SJCRH30 (cell line): Measurements from ENCODE around the gene VGLL4. TPM values are rescaled to one million over a fixed set of nuclear protein-coding genes. Genes with fewer than 3 reads are reported as not detected.
"Not testable (repeated sequence)": the region's sequence is repeated elsewhere in the genome, so short reads cannot be mapped to it uniquely, and the experiment has no call there.

ENCODE experiments used
- DNase-seq, 2 experiments: peaks; one replicate each; pipeline ENCODE4 v3.0.0-alpha.2; 2015 to 2020
- H3K27ac ChIP-seq: fragments of 250-450 bp; sonication (Bioruptor Pico); 2 replicates; pipeline ENCODE4 v1.5.1; 2020; ENCODE audit warnings: mild to moderate bottlenecking, moderate library complexity
- H3K27me3 ChIP-seq: fragments of 250-450 bp; sonication (Bioruptor Pico); 2 replicates; pipeline ENCODE4 v1.5.1; 2020; ENCODE audit warnings: mild to moderate bottlenecking, moderate library complexity
- H3K36me3 ChIP-seq: fragments of 250-450 bp; sonication (Bioruptor Pico); 2 replicates; pipeline ENCODE4 v1.5.1; 2020; ENCODE audit warnings: mild to moderate bottlenecking, moderate library complexity
- H3K4me1 ChIP-seq: fragments of 250-450 bp; sonication (Bioruptor Pico); 2 replicates; pipeline ENCODE4 v1.5.1; 2020; ENCODE audit warnings: mild to moderate bottlenecking, moderate library complexity
- H3K4me3 ChIP-seq: fragments of 250-450 bp; sonication (Bioruptor Pico); 2 replicates; pipeline ENCODE4 v1.5.1; 2020; ENCODE audit warnings: mild to moderate bottlenecking, moderate library complexity
- H3K9me3 ChIP-seq: fragments of 250-450 bp; sonication (Bioruptor Pico); replicated peaks from 2 replicates; pipeline ENCODE4 v1.5.1; 2020; ENCODE audit warnings: mild to moderate bottlenecking, moderate library complexity
- total RNA-seq: library from RNA; depleted of rRNA; stranded (reverse); fragments of >200 nt; shearing (Covaris generic); gene quantifications from 2 replicates; pipeline ENCODE4 v1.2.3, GENCODE V29; 2014

The VGLL4 gene
- total RNA-seq, 1 experiment from 2014 or later = 49.3 TPM

GRCh38 chr3:11583235-11583634 lies 60.5 kb downstream of the VGLL4 start:
- peaks cover 4% of the 10 kb centered on the region for H3K36me3 ChIP-seq
- peaks cover 24% of the 10 kb centered on the region for H3K4me1 ChIP-seq
- no peaks in the 10 kb centered on the region for H3K27me3 ChIP-seq
- DNase-seq = no peak
- H3K4me3 ChIP-seq = no peak overlapping the region
- H3K9me3 ChIP-seq = no peaks in the 10 kb centered on the region
- no peak overlapping the region for H3K27ac ChIP-seq

GRCh38 chr3:11582191-11582968 lies 61.3 kb downstream of the VGLL4 start:
- Histone ChIP-seq H3K9me3 (no peaks in the 10 kb centered on the region), H3K4me1 (peaks cover 24% of the 10 kb centered on the region), H3K4me3 (peak overlapping the region; percentile 51), H3K27me3 (no peaks in the 10 kb centered on the region), H3K36me3 (no peaks in the 10 kb centered on the region; the same call in none of the 2 replicates), H3K27ac (peak overlapping the region; percentile 65)
- peak; percentile 76 to 86 for DNase-seq

GRCh38 chr3:11581237-11582190 lies 62.2 kb downstream of the VGLL4 start:
- Histone ChIP-seq H3K9me3 (no peaks in the 10 kb centered on the region), H3K36me3 (no peaks in the 10 kb centered on the region; the same call in none of the 2 replicates), H3K27ac (peak overlapping the region; percentile 65), H3K4me1 (peaks cover 30% of the 10 kb centered on the region), H3K4me3 (peak overlapping the region; percentile 51), H3K27me3 (no peaks in the 10 kb centered on the region)
- peak; percentile 34 to 68 for DNase-seq

GRCh38 chr3:11580645-11581044 lies 63.1 kb downstream of the VGLL4 start:
- DNase-seq = no peak
- Histone ChIP-seq H3K9me3 (no peaks in the 10 kb centered on the region), H3K36me3 (peaks cover 2% of the 10 kb centered on the region; the same call in 1 of the 2 replicates), H3K27me3 (no peaks in the 10 kb centered on the region), H3K4me1 (peaks cover 30% of the 10 kb centered on the region), H3K27ac (no peak overlapping the region), H3K4me3 (no peak overlapping the region)

- H3K27me3 ChIP-seq = no peaks in the 10 kb centered on the region
- H3K9me3 ChIP-seq = no peaks in the 10 kb centered on the region
- H3K27ac ChIP-seq = no peak overlapping the region
- H3K36me3 ChIP-seq = peaks cover 7% of the 10 kb centered on the region; the same call in 1 of the 2 replicates
- no peak for DNase-seq
- H3K4me3 ChIP-seq = no peak overlapping the region
- peaks cover 25% of the 10 kb centered on the region for H3K4me1 ChIP-seq
Observed at GRCh38 chr3:11578169-11578568, 65.5 kb downstream of the VGLL4 start.

- Histone ChIP-seq H3K4me3 (no peak overlapping the region), H3K27ac (no peak overlapping the region), H3K9me3 (no peaks in the 10 kb centered on the region), H3K4me1 (peaks cover 15% of the 10 kb centered on the region), H3K27me3 (no peaks in the 10 kb centered on the region), H3K36me3 (peaks cover 12% of the 10 kb centered on the region; the same call in 1 of the 2 replicates)
- peak; percentile 31 to 32 for DNase-seq
Observed at GRCh38 chr3:11576453-11576852, 67.3 kb downstream of the VGLL4 start.

GRCh38 chr3:11575677-11576076 lies 68.0 kb downstream of the VGLL4 start:
- Histone ChIP-seq H3K36me3 (peaks cover 12% of the 10 kb centered on the region; the same call in 1 of the 2 replicates), H3K4me3 (no peak overlapping the region), H3K4me1 (peaks cover 13% of the 10 kb centered on the region), H3K27me3 (no peaks in the 10 kb centered on the region), H3K27ac (no peak overlapping the region), H3K9me3 (no peaks in the 10 kb centered on the region)
- DNase-seq = no peak

GRCh38 chr3:11574981-11575669 lies 68.6 kb downstream of the VGLL4 start:
- no peak overlapping the region for H3K27ac ChIP-seq

GRCh38 chr3:11572660-11573059 lies 71.1 kb downstream of the VGLL4 start:
- Histone ChIP-seq H3K36me3 (peaks cover 15% of the 10 kb centered on the region; the same call in 1 of the 2 replicates), H3K4me1 (peaks cover 17% of the 10 kb centered on the region)
- H3K27me3 ChIP-seq, H3K4me3 ChIP-seq, H3K27ac ChIP-seq, DNase-seq, H3K9me3 ChIP-seq: not testable (repeated sequence)

More at GRCh38 chr3:11574981-11575669, 68.6 kb downstream of the VGLL4 start:
- Histone ChIP-seq H3K4me3 (no peak overlapping the region), H3K9me3 (no peaks in the 10 kb centered on the region), H3K36me3 (peaks cover 12% of the 10 kb centered on the region; the same call in 1 of the 2 replicates), H3K27me3 (no peaks in the 10 kb centered on the region), H3K4me1 (peaks cover 15% of the 10 kb centered on the region)
- DNase-seq = no peak

GRCh38 chr3:11570789-11571495 lies 72.8 kb downstream of the VGLL4 start:
- Histone ChIP-seq H3K27me3 (no peaks in the 10 kb centered on the region), H3K4me1 (peaks cover 11% of the 10 kb centered on the region), H3K9me3 (no peaks in the 10 kb centered on the region), H3K4me3 (no peak overlapping the region), H3K27ac (peak overlapping the region; percentile 5; the same call in 1 of the 2 replicates), H3K36me3 (peaks cover 15% of the 10 kb centered on the region; the same call in 1 of the 2 replicates)
- no peak for DNase-seq

- H3K4me3 ChIP-seq = no peak overlapping the region
- no peaks in the 10 kb centered on the region for H3K9me3 ChIP-seq
- no peak overlapping the region for H3K27ac ChIP-seq
- H3K4me1 ChIP-seq = peaks cover 11% of the 10 kb centered on the region
- peaks cover 11% of the 10 kb centered on the region; the same call in 1 of the 2 replicates for H3K36me3 ChIP-seq
- peak; percentile 61 to 69 for DNase-seq
- H3K27me3 ChIP-seq = no peaks in the 10 kb centered on the region
Observed at GRCh38 chr3:11570251-11570650, 73.5 kb downstream of the VGLL4 start.

GRCh38 chr3:11569156-11569741 lies 74.5 kb downstream of the VGLL4 start:
- Histone ChIP-seq H3K27me3 (no peaks in the 10 kb centered on the region), H3K4me1 (peaks cover 11% of the 10 kb centered on the region), H3K36me3 (peaks cover 10% of the 10 kb centered on the region; the same call in 1 of the 2 replicates), H3K4me3 (no peak overlapping the region), H3K9me3 (no peaks in the 10 kb centered on the region), H3K27ac (no peak overlapping the region)
- no peak for DNase-seq

GRCh38 chr3:11568503-11569155 lies 75.1 kb downstream of the VGLL4 start:
- Histone ChIP-seq H3K4me3 (no peak overlapping the region), H3K27me3 (no peaks in the 10 kb centered on the region), H3K36me3 (peaks cover 14% of the 10 kb centered on the region), H3K27ac (no peak overlapping the region), H3K4me1 (peaks cover 11% of the 10 kb centered on the region), H3K9me3 (no peaks in the 10 kb centered on the region)
- DNase-seq = no peak
